Activated CD8-positive, alpha-beta memory T cell treated with anti-CD3 and anti-CD28 coated beads, Interleukin-2, amount 10 ng/mL, durations not matched to agents 7 days and 5 days (primary cell): ENCODE measurements around the gene SMARCAL1. TPM values are rescaled to one million over a fixed set of nuclear protein-coding genes. Genes with fewer than 3 reads are reported as not detected.

Experiments used
- ATAC-seq: fragments of 150-1000 bp; cut with Tn5 transposase; one replicate; pipeline ENCODE4 v1.10.0; 2021; ENCODE audit warnings: moderate library complexity
- CTCF ChIA-PET: fragments of 350-600 bp; sonication (Branson Sonifier 250); formaldehyde crosslinking; loops from one replicate; lab custom pipeline; 2021; ENCODE audit warnings: antibody characterized with exemption; lab: Charles Lee
- DNase-seq: peaks from one replicate; pipeline ENCODE4 v3.0.0-alpha.2; 2020
- H3K27ac Mint-ChIP-seq: one replicate; pipeline ENCODE4 v1.8.0; 2021; ENCODE audit warnings: mild to moderate bottlenecking, mixed read lengths
- H3K27me3 Mint-ChIP-seq: one replicate; pipeline ENCODE4 v1.8.0; 2021; ENCODE audit warnings: mixed read lengths
- H3K36me3 Mint-ChIP-seq: one replicate; pipeline ENCODE4 v1.8.0; 2021; ENCODE audit warnings: mild to moderate bottlenecking, mixed read lengths
- H3K4me1 Mint-ChIP-seq: one replicate; pipeline ENCODE4 v1.8.0; 2021; ENCODE audit warnings: mixed read lengths
- H3K4me3 Mint-ChIP-seq: one replicate; pipeline ENCODE4 v1.8.0; 2021; ENCODE audit warnings: mild to moderate bottlenecking, moderate library complexity, mixed read lengths
- H3K9me3 Mint-ChIP-seq: one replicate; pipeline ENCODE4 v1.8.0; 2022; ENCODE audit warnings: low read depth, mixed read lengths
- total RNA-seq, 2 experiments: library from RNA; stranded (reverse); gene quantifications; one replicate each; pipeline ENCODE4 v1.2.3, GENCODE V29; 2021

The SMARCAL1 gene
- total RNA-seq, 2 experiments from 2014 or later: 29.6 to 30.7 TPM

DNA sequence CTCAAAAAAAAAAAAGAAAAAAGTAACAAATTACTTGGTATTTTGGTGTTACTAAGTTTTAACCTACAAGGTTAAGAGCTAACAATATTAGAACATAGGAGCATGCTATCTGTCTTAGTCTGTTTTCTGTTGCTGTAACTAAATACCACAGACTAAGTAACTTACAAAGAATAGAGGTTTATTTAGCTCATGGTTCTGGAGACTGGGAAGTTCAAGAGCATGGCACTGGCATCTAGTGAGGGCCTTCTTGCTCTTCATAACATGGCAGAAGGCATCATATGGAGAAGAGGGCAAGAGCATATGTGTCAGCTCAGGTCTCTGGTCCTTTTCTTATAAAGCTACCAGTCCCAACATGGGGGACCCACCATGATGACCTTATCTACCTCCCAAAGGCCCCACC, 36.5 kb downstream of the SMARCAL1 start:
- Mint-ChIP-seq H3K36me3 (peaks cover 77% of the 10 kb centered on the region), H3K4me1 (peaks cover 2% of the 10 kb centered on the region), H3K9me3 (peaks cover 4% of the 10 kb centered on the region), H3K4me3 (no peak overlapping the region), H3K27me3 (no peaks in the 10 kb centered on the region), H3K27ac (no peak overlapping the region)
- CTCF ChIA-PET: no interaction called here
- DNase-seq (no peak), ATAC-seq (no peak)

DNA sequence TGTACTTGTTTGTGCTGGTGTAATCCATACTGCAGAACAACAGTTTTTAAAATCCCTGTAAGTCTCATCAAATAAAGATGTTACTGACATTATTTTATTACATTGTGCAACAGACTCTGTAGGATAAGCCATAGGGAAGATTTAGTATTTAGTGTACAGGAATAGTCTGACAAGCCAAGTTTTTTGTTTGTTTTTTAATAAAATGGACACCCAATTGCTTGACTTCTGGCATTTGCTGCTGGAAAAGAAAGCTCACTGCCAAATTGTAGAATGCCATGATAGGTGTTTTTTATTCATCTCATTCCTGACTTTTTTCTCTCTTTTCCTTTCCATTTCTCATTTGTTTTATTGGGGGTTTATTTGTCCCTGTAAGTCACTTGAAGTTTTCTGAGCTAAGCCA, 38.1 kb downstream of the SMARCAL1 start:
- no peak for ATAC-seq

GRCh38 chr2:216450784-216451183, 38.5 kb downstream of the SMARCAL1 start:
- DNase-seq (no peak), ATAC-seq (no peak)
- Mint-ChIP-seq H3K9me3 (peaks cover 4% of the 10 kb centered on the region), H3K27me3 (no peaks in the 10 kb centered on the region), H3K36me3 (peaks cover 86% of the 10 kb centered on the region), H3K27ac (no peak overlapping the region), H3K4me3 (no peak overlapping the region), H3K4me1 (peaks cover 2% of the 10 kb centered on the region)
- CTCF ChIA-PET: no interaction called here

More for the DNA sequence above, 38.1 kb downstream of the SMARCAL1 start:
- no peak overlapping the region for H3K4me3 Mint-ChIP-seq
- DNase-seq: no peak
- CTCF ChIA-PET: no interaction called here
- H3K9me3 Mint-ChIP-seq: peaks cover 4% of the 10 kb centered on the region
- no peak overlapping the region for H3K27ac Mint-ChIP-seq
- peaks cover 86% of the 10 kb centered on the region for H3K36me3 Mint-ChIP-seq
- peaks cover 2% of the 10 kb centered on the region for H3K4me1 Mint-ChIP-seq
- no peaks in the 10 kb centered on the region for H3K27me3 Mint-ChIP-seq

GRCh38 chr2:216453955-216454614, 41.8 kb downstream of the SMARCAL1 start:
- Mint-ChIP-seq H3K4me3 (no peak overlapping the region), H3K27ac (no peak overlapping the region), H3K9me3 (no peaks in the 10 kb centered on the region), H3K4me1 (peaks cover 2% of the 10 kb centered on the region), H3K27me3 (no peaks in the 10 kb centered on the region), H3K36me3 (peaks cover 61% of the 10 kb centered on the region)
- DNase-seq (no peak), ATAC-seq (no peak)
- CTCF ChIA-PET: no interaction called here

DNA sequence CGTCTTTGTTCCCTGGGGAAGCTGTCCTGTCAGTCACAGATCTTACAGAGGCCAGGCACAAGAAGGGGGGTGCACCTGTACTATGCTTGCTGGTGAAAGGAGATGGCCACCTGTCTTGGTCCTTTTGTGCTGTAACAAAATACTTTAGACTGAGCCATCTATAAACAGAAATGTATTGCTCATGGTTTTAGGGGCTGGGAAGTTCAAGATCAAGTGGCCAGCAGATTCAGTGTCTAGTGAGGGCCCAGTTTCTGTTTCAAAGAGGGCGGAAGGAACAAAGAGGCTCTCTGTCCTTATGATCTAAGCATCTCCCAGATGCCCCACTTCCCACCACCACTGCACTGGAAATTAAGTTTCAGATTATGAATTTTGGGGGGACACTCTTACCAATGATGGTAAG, 50.9 kb downstream of the SMARCAL1 start:
- Mint-ChIP-seq H3K4me3 (no peak overlapping the region), H3K9me3 (no peaks in the 10 kb centered on the region), H3K27ac (no peak overlapping the region), H3K4me1 (no peaks in the 10 kb centered on the region), H3K36me3 (peaks cover 11% of the 10 kb centered on the region), H3K27me3 (no peaks in the 10 kb centered on the region)
- ATAC-seq (no peak), DNase-seq (no peak)
- CTCF ChIA-PET: no interaction called here

GRCh38 chr2:216464104-216464720, 51.9 kb downstream of the SMARCAL1 start:
- no peaks in the 10 kb centered on the region for H3K9me3 Mint-ChIP-seq
- no peaks in the 10 kb centered on the region for H3K4me1 Mint-ChIP-seq
- no peak overlapping the region for H3K27ac Mint-ChIP-seq
- no peak overlapping the region for H3K4me3 Mint-ChIP-seq
- ATAC-seq (no peak), DNase-seq (no peak)
- CTCF ChIA-PET: interaction anchor here (0.7 kb wide), 1 partner anchor 368 kb away, joined by 3 read pairs; no protein-coding TSS in a partner anchor
- no peaks in the 10 kb centered on the region for H3K27me3 Mint-ChIP-seq
- H3K36me3 Mint-ChIP-seq: peaks cover 11% of the 10 kb centered on the region

DNA sequence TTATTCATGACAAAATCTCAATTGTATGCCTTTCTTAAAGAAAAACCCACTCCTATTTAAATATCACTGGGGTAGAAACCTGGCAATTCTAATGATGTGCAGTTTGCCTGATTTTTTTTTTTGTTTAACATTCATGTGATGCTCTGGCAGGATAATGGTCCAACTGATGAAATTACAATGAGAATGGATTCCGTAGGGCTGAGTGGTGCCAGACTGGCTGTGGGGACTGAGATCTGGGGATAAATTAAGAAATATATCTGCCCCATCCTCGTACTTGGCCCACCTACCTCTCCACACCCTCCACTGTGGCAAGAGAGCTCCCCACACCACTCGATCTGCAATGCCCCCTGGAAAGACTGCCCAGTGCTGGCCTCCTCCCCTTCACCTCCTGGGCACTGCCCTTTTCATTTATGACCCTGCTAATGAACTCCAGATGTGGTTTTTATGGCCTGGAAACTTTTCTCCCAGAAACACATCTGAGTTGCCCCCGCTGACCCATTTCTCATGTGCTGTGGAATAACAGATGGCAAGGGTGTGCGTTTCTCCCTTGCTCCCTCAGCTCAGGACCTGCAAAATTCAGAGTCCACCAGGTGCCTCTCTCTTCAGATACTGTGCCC, 53.4 kb downstream of the SMARCAL1 start:
- H3K4me3 Mint-ChIP-seq: no peak overlapping the region
- DNase-seq (no peak), ATAC-seq (no peak)
- no peak overlapping the region for H3K27ac Mint-ChIP-seq
- CTCF ChIA-PET: no interaction called here
- no peaks in the 10 kb centered on the region for H3K27me3 Mint-ChIP-seq
- no peaks in the 10 kb centered on the region for H3K4me1 Mint-ChIP-seq
- H3K9me3 Mint-ChIP-seq: no peaks in the 10 kb centered on the region
- peaks cover 15% of the 10 kb centered on the region for H3K36me3 Mint-ChIP-seq

DNA sequence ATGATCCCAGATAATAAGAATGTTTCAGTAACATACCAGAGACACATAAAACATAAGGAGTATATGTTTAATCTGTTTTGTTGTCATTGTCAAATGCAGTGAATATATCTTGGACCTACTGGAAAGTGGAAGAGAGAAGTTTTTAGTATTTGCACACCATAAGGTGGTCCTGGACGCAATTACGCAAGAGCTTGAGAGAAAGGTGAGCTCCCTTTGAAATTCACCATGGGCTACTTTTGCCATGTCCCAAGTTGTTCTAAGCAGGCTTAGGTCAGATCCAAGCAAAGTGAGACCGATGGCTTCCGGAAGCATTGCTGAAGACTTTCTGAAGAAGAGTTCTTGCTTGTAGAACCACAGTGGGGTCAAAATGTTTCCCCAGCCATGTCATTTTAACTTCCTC, 55.6 kb downstream of the SMARCAL1 start:
- DNase-seq (no peak), ATAC-seq (no peak)
- no peaks in the 10 kb centered on the region for H3K9me3 Mint-ChIP-seq
- H3K36me3 Mint-ChIP-seq: peaks cover 13% of the 10 kb centered on the region
- H3K4me1 Mint-ChIP-seq: no peaks in the 10 kb centered on the region
- no peak overlapping the region for H3K4me3 Mint-ChIP-seq
- H3K27me3 Mint-ChIP-seq: no peaks in the 10 kb centered on the region
- H3K27ac Mint-ChIP-seq: no peak overlapping the region
- CTCF ChIA-PET: interaction anchor here (1.5 kb wide), 1 partner anchor 24 kb away, joined by 4 read pairs; no protein-coding TSS in a partner anchor

GRCh38 chr2:216469661-216470060, 57.4 kb downstream of the SMARCAL1 start:
- H3K4me1 Mint-ChIP-seq: peaks cover 1% of the 10 kb centered on the region
- no peak for ATAC-seq
- H3K27ac Mint-ChIP-seq: no peak overlapping the region
- H3K36me3 Mint-ChIP-seq: peaks cover 14% of the 10 kb centered on the region
- H3K27me3 Mint-ChIP-seq: no peaks in the 10 kb centered on the region
- no peak overlapping the region for H3K4me3 Mint-ChIP-seq
- H3K9me3 Mint-ChIP-seq: no peaks in the 10 kb centered on the region
- CTCF ChIA-PET: no interaction called here
- DNase-seq: no peak

- no peaks in the 10 kb centered on the region for H3K9me3 Mint-ChIP-seq
- CTCF ChIA-PET: no interaction called here
- no peak for DNase-seq
- H3K4me3 Mint-ChIP-seq: no peak overlapping the region
- H3K36me3 Mint-ChIP-seq: peaks cover 29% of the 10 kb centered on the region
- ATAC-seq: no peak
- no peak overlapping the region for H3K27ac Mint-ChIP-seq
- no peaks in the 10 kb centered on the region for H3K27me3 Mint-ChIP-seq
- peaks cover 14% of the 10 kb centered on the region for H3K4me1 Mint-ChIP-seq
These were observed 60.9 kb downstream of the SMARCAL1 start for GRCh38 chr2:216473187-216473586.

DNA sequence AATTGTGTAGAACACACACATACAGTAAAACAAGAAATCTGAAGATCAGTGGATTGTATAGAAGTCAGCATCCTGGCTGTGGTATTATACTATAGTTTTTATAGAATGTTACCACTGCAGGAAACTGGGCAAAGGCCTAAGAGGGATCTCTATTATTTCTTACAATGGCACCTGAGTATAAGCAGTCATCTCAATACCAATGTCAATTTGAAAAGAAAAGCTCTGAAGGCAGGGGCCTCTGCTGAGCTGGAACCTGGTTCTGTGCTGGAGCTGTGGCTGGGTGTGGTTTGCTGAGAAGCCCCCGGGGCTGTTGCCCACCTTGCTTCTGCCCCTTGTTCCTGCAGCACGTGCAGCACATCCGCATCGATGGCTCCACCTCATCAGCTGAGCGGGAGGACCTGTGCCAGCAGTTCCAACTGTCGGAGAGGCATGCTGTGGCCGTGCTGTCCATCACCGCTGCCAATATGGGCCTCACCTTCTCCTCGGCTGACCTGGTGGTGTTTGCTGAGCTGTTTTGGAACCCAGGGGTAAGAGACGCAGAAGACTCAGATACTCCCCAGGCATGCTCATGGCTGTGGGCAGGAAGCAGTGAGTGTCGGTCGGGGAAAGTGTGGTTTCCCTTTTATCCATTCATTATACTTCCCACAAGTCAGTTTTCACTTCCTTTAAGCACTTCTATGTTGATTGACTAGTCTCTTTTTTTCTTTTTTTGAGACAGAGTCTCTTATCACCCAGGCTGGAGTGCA, 62.8 kb downstream of the SMARCAL1 start:
- Mint-ChIP-seq H3K4me1 (peaks cover 14% of the 10 kb centered on the region), H3K4me3 (no peak overlapping the region), H3K27ac (no peak overlapping the region), H3K36me3 (peaks cover 33% of the 10 kb centered on the region), H3K9me3 (no peaks in the 10 kb centered on the region), H3K27me3 (no peaks in the 10 kb centered on the region)
- ATAC-seq: peak; percentile 58
- CTCF ChIA-PET: interaction anchor here (1.1 kb wide), 2 partner anchors 22 to 71 kb away, joined by 3 read pairs; no protein-coding TSS in a partner anchor
- peak; percentile 61 for DNase-seq

- CTCF ChIA-PET: interaction anchor here (1.1 kb wide), 2 partner anchors 23 to 71 kb away, joined by 3 read pairs; no protein-coding TSS in a partner anchor
- DNase-seq: no peak
- Mint-ChIP-seq H3K27ac (no peak overlapping the region), H3K36me3 (peaks cover 34% of the 10 kb centered on the region), H3K4me1 (peaks cover 14% of the 10 kb centered on the region), H3K4me3 (no peak overlapping the region), H3K9me3 (no peaks in the 10 kb centered on the region), H3K27me3 (no peaks in the 10 kb centered on the region)
- no peak for ATAC-seq
These were observed 63.5 kb downstream of the SMARCAL1 start for GRCh38 chr2:216475767-216476166.

DNA sequence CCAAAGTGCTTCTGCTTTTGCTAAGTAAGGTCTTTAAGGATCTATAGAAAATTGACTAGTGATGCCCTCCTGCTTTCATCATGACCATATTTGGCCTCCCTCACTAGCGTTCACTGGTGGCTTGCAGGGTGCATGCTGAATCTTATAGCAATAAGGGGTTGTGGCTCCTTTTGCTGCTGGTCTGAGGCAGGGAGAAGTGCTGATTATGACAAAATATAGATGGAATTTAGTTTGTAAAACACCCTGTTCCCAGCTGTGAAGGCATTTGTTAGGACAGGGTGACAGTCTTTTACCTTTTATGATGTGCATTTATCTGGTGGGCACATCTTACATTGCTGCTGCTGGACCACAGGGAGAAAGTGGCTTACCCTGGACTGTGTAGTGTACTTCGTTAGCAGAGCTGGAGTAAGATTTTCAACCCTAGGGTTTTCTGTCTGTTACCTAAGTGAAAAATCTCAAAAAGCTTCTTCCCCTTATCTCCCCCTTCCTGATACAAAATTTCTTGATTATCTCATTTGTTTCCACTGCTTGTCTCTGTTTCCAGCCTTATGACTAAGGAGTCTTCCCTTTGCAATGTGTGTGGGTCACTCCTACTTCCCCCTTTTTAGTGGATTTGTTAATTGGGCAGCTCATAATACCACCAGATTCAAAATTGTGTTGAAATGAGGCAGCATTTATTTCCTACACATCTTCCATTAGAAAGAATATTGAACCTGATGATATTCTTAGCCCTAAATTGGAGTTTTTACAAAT, 65.2 kb downstream of the SMARCAL1 start:
- H3K36me3 Mint-ChIP-seq: peaks cover 39% of the 10 kb centered on the region
- no peaks in the 10 kb centered on the region for H3K9me3 Mint-ChIP-seq
- no peak overlapping the region for H3K4me3 Mint-ChIP-seq
- H3K27ac Mint-ChIP-seq: peak overlapping the region; percentile 18
- no peaks in the 10 kb centered on the region for H3K27me3 Mint-ChIP-seq
- CTCF ChIA-PET: no interaction called here
- DNase-seq (no peak), ATAC-seq (no peak)
- peaks cover 14% of the 10 kb centered on the region for H3K4me1 Mint-ChIP-seq
